GM10266 (cell line): Measurements from ENCODE around the gene PCDH15.

Source experiments
- DNase-seq: peaks from one replicate; pipeline ENCODE4 v3.0.0; 2012; ENCODE audit errors: extremely low spot score
- TF ChIP-seq, protein P1 (sequence below): IDR thresholded peaks from 2 replicates; pipeline ENCODE4 v1.5.1; 2012; ENCODE audit warnings: mild to moderate bottlenecking, low read depth; ENCODE audit not compliant: control insufficient read depth, insufficient read depth; ENCODE audit errors: missing control alignments

Gene PCDH15

DNA sequence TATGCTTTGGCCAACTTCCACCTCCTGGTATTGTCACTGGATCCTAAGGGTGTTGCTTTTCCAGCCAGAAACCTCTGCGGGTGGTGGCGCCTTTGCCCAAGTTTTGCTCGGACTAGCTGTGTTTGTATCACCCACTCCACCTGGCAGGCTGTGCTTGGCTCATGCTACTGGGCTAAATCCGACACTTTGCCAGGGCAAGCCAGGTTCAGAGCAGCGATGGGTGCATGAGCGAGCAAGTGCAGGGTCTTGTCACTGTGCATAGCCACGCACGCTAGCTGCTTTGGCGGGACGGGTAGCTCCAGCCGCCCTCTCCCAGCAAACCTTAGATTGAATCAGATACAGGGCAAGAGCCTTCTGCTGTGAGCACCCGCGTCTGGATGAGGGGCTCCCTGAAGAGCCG lies 737.5 kb downstream of the PCDH15 start:
- no peak for DNase-seq
- TF ChIP-seq, protein P1, sequence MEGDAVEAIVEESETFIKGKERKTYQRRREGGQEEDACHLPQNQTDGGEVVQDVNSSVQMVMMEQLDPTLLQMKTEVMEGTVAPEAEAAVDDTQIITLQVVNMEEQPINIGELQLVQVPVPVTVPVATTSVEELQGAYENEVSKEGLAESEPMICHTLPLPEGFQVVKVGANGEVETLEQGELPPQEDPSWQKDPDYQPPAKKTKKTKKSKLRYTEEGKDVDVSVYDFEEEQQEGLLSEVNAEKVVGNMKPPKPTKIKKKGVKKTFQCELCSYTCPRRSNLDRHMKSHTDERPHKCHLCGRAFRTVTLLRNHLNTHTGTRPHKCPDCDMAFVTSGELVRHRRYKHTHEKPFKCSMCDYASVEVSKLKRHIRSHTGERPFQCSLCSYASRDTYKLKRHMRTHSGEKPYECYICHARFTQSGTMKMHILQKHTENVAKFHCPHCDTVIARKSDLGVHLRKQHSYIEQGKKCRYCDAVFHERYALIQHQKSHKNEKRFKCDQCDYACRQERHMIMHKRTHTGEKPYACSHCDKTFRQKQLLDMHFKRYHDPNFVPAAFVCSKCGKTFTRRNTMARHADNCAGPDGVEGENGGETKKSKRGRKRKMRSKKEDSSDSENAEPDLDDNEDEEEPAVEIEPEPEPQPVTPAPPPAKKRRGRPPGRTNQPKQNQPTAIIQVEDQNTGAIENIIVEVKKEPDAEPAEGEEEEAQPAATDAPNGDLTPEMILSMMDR = no peak

DNA sequence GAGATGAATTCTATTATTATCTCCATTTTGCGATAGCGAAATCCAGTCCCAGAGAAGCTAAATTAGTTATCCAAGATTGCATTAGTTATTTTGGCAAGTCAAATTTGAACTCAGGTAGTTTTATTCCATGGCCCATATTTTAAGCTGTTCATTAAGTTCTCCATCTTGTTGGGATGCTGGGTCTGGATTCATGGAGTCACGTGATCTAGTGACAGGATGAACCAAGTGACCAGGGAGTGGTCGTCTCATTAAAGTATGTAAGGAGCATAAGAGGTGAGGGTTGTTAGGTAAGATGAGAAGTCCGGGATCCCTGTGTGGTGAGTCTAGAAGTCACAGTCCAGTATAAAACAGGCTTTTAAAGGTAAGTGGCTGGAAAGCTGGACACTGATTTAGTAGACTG lies 740.5 kb downstream of the PCDH15 start:
- no peak for DNase-seq

DNA sequence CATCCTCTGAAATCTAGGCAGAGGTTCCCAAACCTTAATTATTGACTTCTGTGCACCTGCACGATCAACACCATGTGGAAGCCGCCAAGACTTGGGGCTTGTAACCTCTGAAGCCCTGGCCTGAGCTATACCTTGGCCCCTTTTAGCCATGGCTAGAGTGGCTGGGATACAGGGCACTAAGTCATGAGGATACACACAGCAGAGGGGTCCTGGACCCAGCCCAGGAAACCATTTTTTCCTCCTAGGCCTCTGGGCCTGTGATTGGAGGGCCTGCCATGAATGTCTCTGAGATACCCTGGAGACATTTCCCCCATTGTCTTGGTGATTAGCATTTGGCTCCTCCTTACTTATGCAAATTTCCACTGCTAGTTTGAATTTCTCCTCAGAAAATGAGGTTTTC lies 743.7 kb downstream of the PCDH15 start:
- TF ChIP-seq, protein P1 = no peak
- no peak for DNase-seq

More for the DNA sequence above, 740.5 kb downstream of the PCDH15 start:
- TF ChIP-seq, protein P1 = no peak

DNA sequence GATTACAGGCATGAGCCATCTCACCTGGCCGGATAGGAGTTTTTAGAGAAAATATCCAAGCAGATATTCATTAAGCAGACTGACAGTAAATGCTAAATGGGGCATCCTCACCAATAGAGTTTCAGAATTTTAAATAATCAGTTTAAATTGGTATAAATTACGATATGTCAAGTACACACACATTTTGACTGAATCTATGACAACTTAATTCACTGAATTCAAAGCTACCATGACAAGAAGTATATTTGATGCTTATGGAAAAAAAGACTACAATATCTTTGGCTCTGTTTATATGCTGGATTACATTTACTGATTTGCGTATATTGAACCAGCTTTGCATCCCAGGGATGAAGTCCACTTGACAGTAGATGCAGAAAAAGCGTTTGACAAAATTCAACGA lies 774.7 kb downstream of the PCDH15 start:
- DNase-seq = no peak
- TF ChIP-seq, protein P1 = no peak

DNA sequence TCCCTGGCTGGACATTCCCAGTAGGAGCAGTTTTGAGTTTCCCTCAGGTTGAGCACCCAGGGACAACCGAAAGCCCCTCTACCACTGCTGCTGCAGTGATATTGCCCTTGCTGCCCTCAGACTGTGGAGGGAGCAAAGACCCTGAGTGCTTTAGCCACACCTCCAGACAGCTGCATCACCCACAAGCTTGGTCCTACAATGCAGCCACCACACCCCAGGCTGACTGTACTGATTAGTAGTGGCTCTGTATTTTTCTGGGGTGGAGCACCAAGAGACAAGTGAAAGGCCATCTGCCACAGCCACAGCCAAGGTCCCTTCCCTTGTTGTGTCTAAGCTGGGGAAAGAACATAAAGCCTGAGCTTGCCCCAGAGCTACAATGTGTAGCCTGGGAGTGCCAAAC lies 789.9 kb downstream of the PCDH15 start:
- TF ChIP-seq, protein P1 = no peak
- DNase-seq = no peak

DNA sequence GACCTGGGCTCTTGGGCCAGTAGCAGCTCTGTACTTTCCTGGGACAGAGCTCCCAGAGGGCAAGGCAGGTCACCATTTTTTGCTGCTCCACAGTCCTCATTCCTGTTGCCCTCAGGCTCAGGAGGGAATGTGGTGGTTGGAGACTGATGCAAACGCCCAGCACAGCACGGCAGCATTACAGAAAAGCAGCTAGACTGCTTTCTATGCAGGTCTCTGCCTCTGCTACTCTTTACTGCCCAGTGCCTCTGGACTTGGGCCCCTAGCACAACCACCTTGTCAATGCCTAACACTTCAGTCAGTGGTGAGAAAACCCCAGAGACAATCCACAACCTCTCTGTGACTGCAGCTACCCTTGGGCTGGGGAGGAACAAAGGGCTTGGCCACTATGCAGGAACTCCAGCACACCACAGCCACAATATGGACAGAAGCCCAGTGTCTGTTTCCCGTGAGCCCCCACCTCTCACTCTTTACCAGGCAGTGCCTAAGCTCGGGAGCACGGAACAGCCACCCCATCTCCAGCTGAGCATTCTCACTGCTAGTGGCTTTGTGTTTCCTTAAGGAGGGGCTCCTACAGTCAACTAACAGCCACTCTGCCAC lies 790.6 kb downstream of the PCDH15 start:
- TF ChIP-seq, protein P1 = no peak
- no peak for DNase-seq

DNA sequence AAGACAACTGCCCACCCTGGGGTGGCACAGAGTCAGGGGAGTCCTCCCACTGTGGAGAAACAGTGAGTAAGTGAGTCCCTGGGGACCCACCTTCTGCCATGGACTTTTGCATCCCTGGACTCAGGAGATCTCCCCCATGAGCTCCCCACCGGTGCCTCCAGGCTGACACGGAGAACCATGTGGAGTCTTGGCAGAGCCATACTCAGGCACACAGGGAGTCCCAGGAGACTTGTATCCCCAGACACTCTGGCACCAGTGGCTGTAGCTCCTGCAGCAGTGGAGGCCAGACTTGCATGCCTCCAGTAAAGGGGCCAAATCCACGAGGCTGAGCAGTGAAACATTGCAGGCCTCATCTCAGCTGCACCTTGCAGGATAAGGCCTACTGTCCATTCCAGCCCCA lies 791.4 kb downstream of the PCDH15 start:
- TF ChIP-seq, protein P1 = no peak
- no peak for DNase-seq
